ENCODE results near the gene COPRS.
"Not testable (repeated sequence)": the region's sequence is repeated elsewhere in the genome, so short reads cannot be mapped to it uniquely, and the experiment has no call there.

COPRS gene

GRCh38 chr17:31830971-31831858, 27.8 kb downstream of the COPRS start:
- Histone ChIP-seq H3K36me3 (ENCODE audit: control insufficient read depth in 1 of 2, insufficient read depth in 2 of 2, low read length in 2 of 2) (no peaks in the 10 kb centered on the region), H3K27ac (ENCODE audit: low read depth, low read length) (no peak overlapping the region), H3K9me3 (ENCODE audit: control insufficient read depth in 1 of 2, low read length in 2 of 2) (no peaks in the 10 kb centered on the region), H3K27me3 (ENCODE audit: control insufficient read depth in 1 of 2, insufficient read depth in 2 of 2, low read length in 2 of 2) (no peaks in the 10 kb centered on the region), H3K9ac (ENCODE audit: low read depth in 1 of 2, low read length in 2 of 2) (no peak overlapping the region), H3K4me1 (ENCODE audit: control insufficient read depth in 1 of 2, insufficient read depth in 2 of 2, low read length in 2 of 2) (peaks cover 0 to 6% of the 10 kb centered on the region in 2 donors), H3K4me3 (ENCODE audit: low read depth in 1 of 2, low read length in 2 of 2) (no peak overlapping the region)

GRCh38 chr17:31829649-31830048, 29.4 kb downstream of the COPRS start:
- Histone ChIP-seq H3K36me3 (ENCODE audit: control insufficient read depth in 1 of 2, insufficient read depth in 2 of 2, low read length in 2 of 2) (no peaks in the 10 kb centered on the region), H3K4me1 (ENCODE audit: control insufficient read depth in 1 of 2, insufficient read depth in 2 of 2, low read length in 2 of 2) (peaks cover 0 to 3% of the 10 kb centered on the region in 2 donors), H3K9ac (ENCODE audit: low read depth in 1 of 2, low read length in 2 of 2) (no peak overlapping the region), H3K27me3 (ENCODE audit: control insufficient read depth in 1 of 2, insufficient read depth in 2 of 2, low read length in 2 of 2) (no peaks in the 10 kb centered on the region), H3K27ac (ENCODE audit: low read depth, low read length) (no peak overlapping the region), H3K9me3 (ENCODE audit: control insufficient read depth in 1 of 2, low read length in 2 of 2) (no peaks in the 10 kb centered on the region), H3K4me3 (ENCODE audit: low read depth in 1 of 2, low read length in 2 of 2) (no peak overlapping the region)

- not testable (repeated sequence) for H3K27me3 ChIP-seq (ENCODE audit: control insufficient read depth in 1 of 2, insufficient read depth in 2 of 2, low read length in 2 of 2); H3K9me3 ChIP-seq (ENCODE audit: control insufficient read depth in 1 of 2, low read length in 2 of 2); H3K27ac ChIP-seq (ENCODE audit: low read depth, low read length); H3K4me1 ChIP-seq (ENCODE audit: control insufficient read depth in 1 of 2, insufficient read depth in 2 of 2, low read length in 2 of 2); H3K4me3 ChIP-seq (ENCODE audit: low read depth in 1 of 2, low read length in 2 of 2); H3K9ac ChIP-seq (ENCODE audit: low read depth in 1 of 2, low read length in 2 of 2); H3K36me3 ChIP-seq (ENCODE audit: control insufficient read depth in 1 of 2, insufficient read depth in 2 of 2, low read length in 2 of 2)
Measured at GRCh38 chr17:31828955-31829354, 30.1 kb downstream of the COPRS start.

GRCh38 chr17:31825961-31826691, 32.9 kb downstream of the COPRS start:
- Histone ChIP-seq H3K27ac (ENCODE audit: low read depth, low read length) (no peak overlapping the region), H3K9ac (ENCODE audit: low read depth in 1 of 2, low read length in 2 of 2) (no peak overlapping the region), H3K27me3 (ENCODE audit: control insufficient read depth in 1 of 2, insufficient read depth in 2 of 2, low read length in 2 of 2) (no peaks in the 10 kb centered on the region), H3K9me3 (ENCODE audit: control insufficient read depth in 1 of 2, low read length in 2 of 2) (no peaks in the 10 kb centered on the region), H3K4me3 (ENCODE audit: low read depth in 1 of 2, low read length in 2 of 2) (no peak overlapping the region), H3K36me3 (ENCODE audit: control insufficient read depth in 1 of 2, insufficient read depth in 2 of 2, low read length in 2 of 2) (no peaks in the 10 kb centered on the region), H3K4me1 (ENCODE audit: control insufficient read depth in 1 of 2, insufficient read depth in 2 of 2, low read length in 2 of 2) (no peaks in the 10 kb centered on the region)

- no peak overlapping the region for H3K9ac ChIP-seq (ENCODE audit: low read depth in 1 of 2, low read length in 2 of 2)
- H3K36me3 ChIP-seq (ENCODE audit: control insufficient read depth in 1 of 2, insufficient read depth in 2 of 2, low read length in 2 of 2) = no peaks in the 10 kb centered on the region
- no peaks in the 10 kb centered on the region for H3K9me3 ChIP-seq (ENCODE audit: control insufficient read depth in 1 of 2, low read length in 2 of 2)
- no peaks in the 10 kb centered on the region for H3K27me3 ChIP-seq (ENCODE audit: control insufficient read depth in 1 of 2, insufficient read depth in 2 of 2, low read length in 2 of 2)
- no peak overlapping the region for H3K27ac ChIP-seq (ENCODE audit: low read depth, low read length)
- H3K4me3 ChIP-seq (ENCODE audit: low read depth in 1 of 2, low read length in 2 of 2) = no peak overlapping the region
- no peaks in the 10 kb centered on the region for H3K4me1 ChIP-seq (ENCODE audit: control insufficient read depth in 1 of 2, insufficient read depth in 2 of 2, low read length in 2 of 2)
Measured at GRCh38 chr17:31824766-31825360, 34.2 kb downstream of the COPRS start.

- Histone ChIP-seq H3K4me3 (ENCODE audit: low read depth in 1 of 2, low read length in 2 of 2) (no peak overlapping the region), H3K36me3 (ENCODE audit: control insufficient read depth in 1 of 2, insufficient read depth in 2 of 2, low read length in 2 of 2) (no peaks in the 10 kb centered on the region), H3K4me1 (ENCODE audit: control insufficient read depth in 1 of 2, insufficient read depth in 2 of 2, low read length in 2 of 2) (no peaks in the 10 kb centered on the region), H3K9ac (ENCODE audit: low read depth in 1 of 2, low read length in 2 of 2) (no peak overlapping the region), H3K27me3 (ENCODE audit: control insufficient read depth in 1 of 2, insufficient read depth in 2 of 2, low read length in 2 of 2) (no peaks in the 10 kb centered on the region), H3K27ac (ENCODE audit: low read depth, low read length) (no peak overlapping the region), H3K9me3 (ENCODE audit: control insufficient read depth in 1 of 2, low read length in 2 of 2) (no peaks in the 10 kb centered on the region)
Measured at GRCh38 chr17:31823014-31823413, 36.0 kb downstream of the COPRS start.

- Histone ChIP-seq H3K36me3 (ENCODE audit: control insufficient read depth in 1 of 2, insufficient read depth in 2 of 2, low read length in 2 of 2) (no peaks in the 10 kb centered on the region), H3K9me3 (ENCODE audit: control insufficient read depth in 1 of 2, low read length in 2 of 2) (no peaks in the 10 kb centered on the region), H3K27ac (ENCODE audit: low read depth, low read length) (no peak overlapping the region), H3K4me1 (ENCODE audit: control insufficient read depth in 1 of 2, insufficient read depth in 2 of 2, low read length in 2 of 2) (no peaks in the 10 kb centered on the region), H3K4me3 (ENCODE audit: low read depth in 1 of 2, low read length in 2 of 2) (no peak overlapping the region), H3K9ac (ENCODE audit: low read depth in 1 of 2, low read length in 2 of 2) (no peak overlapping the region), H3K27me3 (ENCODE audit: control insufficient read depth in 1 of 2, insufficient read depth in 2 of 2, low read length in 2 of 2) (no peaks in the 10 kb centered on the region)
Measured at GRCh38 chr17:31820691-31821435, 38.2 kb downstream of the COPRS start.

- Histone ChIP-seq H3K36me3 (ENCODE audit: control insufficient read depth in 1 of 2, insufficient read depth in 2 of 2, low read length in 2 of 2) (no peaks in the 10 kb centered on the region), H3K27me3 (ENCODE audit: control insufficient read depth in 1 of 2, insufficient read depth in 2 of 2, low read length in 2 of 2) (no peaks in the 10 kb centered on the region), H3K4me3 (ENCODE audit: low read depth in 1 of 2, low read length in 2 of 2) (no peak overlapping the region), H3K27ac (ENCODE audit: low read depth, low read length) (no peak overlapping the region), H3K9me3 (ENCODE audit: control insufficient read depth in 1 of 2, low read length in 2 of 2) (no peaks in the 10 kb centered on the region), H3K4me1 (ENCODE audit: control insufficient read depth in 1 of 2, insufficient read depth in 2 of 2, low read length in 2 of 2) (no peaks in the 10 kb centered on the region), H3K9ac (ENCODE audit: low read depth in 1 of 2, low read length in 2 of 2) (no peak overlapping the region)
Measured at GRCh38 chr17:31819578-31819977, 39.5 kb downstream of the COPRS start.

- not testable (repeated sequence) for H3K4me3 ChIP-seq (ENCODE audit: low read depth in 1 of 2, low read length in 2 of 2); H3K36me3 ChIP-seq (ENCODE audit: control insufficient read depth in 1 of 2, insufficient read depth in 2 of 2, low read length in 2 of 2); H3K27ac ChIP-seq (ENCODE audit: low read depth, low read length); H3K4me1 ChIP-seq (ENCODE audit: control insufficient read depth in 1 of 2, insufficient read depth in 2 of 2, low read length in 2 of 2); H3K9ac ChIP-seq (ENCODE audit: low read depth in 1 of 2, low read length in 2 of 2); H3K27me3 ChIP-seq (ENCODE audit: control insufficient read depth in 1 of 2, insufficient read depth in 2 of 2, low read length in 2 of 2); H3K9me3 ChIP-seq (ENCODE audit: control insufficient read depth in 1 of 2, low read length in 2 of 2)
Measured at GRCh38 chr17:31818863-31819262, 40.2 kb downstream of the COPRS start.
